Measurements from ENCODE around the gene ZNF292. TPM values are rescaled to one million over a fixed set of nuclear protein-coding genes. Genes with fewer than 3 reads are reported as not detected.

ZNF292 gene
- total and polyA plus RNA-seq, 3 donors from 2014 or later, result 3.6 to 58.8 (median 53.2) TPM

DNA sequence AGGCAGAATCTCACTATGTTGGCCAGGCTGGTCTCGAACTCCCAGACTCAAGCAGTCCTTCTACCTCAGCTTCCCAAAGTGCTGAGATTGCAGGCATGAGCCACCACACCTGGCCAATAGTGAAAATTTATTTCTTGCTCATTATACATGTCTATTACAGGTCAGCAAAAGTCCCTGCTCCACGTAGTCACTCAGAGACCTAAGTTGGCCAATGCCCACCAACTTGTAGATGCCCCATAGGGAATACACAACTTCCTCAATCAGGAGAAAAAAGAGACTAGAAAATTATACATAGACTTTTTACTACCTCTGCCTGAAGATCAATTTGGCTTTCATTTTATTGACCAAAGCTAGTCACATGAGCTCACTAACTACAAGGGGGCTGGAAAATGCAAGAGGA, 38.4 kb upstream of the ZNF292 start:
- intact Hi-C loops (cut with DNase I; ENCODE audit: low total_unique reads), result no loop called here
- no peak for DNase-seq
- Histone ChIP-seq H3K9me3 (no peaks in the 10 kb centered on the region), H3K27ac (no peak overlapping the region), H3K4me3 (no peak overlapping the region), H3K4me1 (no peaks in the 10 kb centered on the region), H3K36me3 (ENCODE audit: low read depth, missing control alignments) (no peaks in the 10 kb centered on the region), H3K27me3 (no peaks in the 10 kb centered on the region)
- TF ChIP-seq, protein P1, sequence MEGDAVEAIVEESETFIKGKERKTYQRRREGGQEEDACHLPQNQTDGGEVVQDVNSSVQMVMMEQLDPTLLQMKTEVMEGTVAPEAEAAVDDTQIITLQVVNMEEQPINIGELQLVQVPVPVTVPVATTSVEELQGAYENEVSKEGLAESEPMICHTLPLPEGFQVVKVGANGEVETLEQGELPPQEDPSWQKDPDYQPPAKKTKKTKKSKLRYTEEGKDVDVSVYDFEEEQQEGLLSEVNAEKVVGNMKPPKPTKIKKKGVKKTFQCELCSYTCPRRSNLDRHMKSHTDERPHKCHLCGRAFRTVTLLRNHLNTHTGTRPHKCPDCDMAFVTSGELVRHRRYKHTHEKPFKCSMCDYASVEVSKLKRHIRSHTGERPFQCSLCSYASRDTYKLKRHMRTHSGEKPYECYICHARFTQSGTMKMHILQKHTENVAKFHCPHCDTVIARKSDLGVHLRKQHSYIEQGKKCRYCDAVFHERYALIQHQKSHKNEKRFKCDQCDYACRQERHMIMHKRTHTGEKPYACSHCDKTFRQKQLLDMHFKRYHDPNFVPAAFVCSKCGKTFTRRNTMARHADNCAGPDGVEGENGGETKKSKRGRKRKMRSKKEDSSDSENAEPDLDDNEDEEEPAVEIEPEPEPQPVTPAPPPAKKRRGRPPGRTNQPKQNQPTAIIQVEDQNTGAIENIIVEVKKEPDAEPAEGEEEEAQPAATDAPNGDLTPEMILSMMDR (IDR thresholded peaks at IDR 0.05), result no peak
- no peak for TF ChIP-seq POLR2A (IDR thresholded peaks at IDR 0.05)
- WGBS, 2 donors, result 92 to 95% methylated on average over 2 of the region's 2 CpGs

DNA sequence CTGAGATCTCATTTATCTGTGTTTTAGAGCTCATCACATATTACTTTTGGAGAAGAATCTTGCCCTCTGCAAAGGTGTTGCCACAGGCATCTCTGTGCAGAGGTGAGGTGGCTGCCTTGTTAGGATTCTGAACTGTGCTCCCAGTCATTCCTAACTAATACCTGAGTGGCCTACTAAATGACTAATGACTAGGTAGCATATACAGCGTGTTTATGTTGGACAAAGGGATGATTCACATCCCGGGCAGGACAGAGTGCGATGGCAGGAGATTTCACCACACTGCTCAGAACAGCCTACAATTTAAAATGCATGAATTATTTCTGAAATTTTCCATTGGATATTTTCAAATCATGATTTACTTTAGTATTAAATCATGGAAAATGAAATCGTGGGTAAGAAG, 37.3 kb upstream of the ZNF292 start:
- Histone ChIP-seq H3K27ac (no peak overlapping the region), H3K4me3 (no peak overlapping the region), H3K4me1 (no peaks in the 10 kb centered on the region), H3K27me3 (no peaks in the 10 kb centered on the region), H3K36me3 (ENCODE audit: low read depth, missing control alignments) (no peaks in the 10 kb centered on the region), H3K9me3 (no peaks in the 10 kb centered on the region)
- intact Hi-C loops (cut with DNase I; ENCODE audit: low total_unique reads), result no loop called here
- no peak for DNase-seq
- WGBS, 2 donors, result 87 to 91% methylated on average over 4 of the region's 4 CpGs
- TF ChIP-seq, protein P1 (IDR thresholded peaks at IDR 0.05), result no peak

DNA sequence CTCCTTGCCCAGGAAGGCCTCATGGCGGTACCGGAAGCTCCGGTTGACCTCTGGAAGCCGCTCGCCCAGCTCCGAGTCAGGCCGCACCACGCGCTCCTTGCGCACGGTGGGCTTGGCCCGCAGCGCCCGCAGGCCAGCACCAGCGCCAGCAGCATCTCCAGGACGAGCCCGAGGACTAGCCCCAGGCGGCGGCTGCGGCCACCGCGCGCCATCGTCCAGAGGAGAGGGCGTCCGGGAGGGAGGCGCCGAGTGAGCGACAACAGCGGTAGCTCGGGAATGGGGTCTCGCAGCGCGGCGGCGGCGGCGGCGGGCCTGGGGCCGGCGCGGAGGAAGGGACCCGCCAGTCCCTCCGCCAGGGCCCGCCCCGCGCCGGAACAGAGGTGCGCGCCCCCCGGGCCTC, 32.9 kb upstream of the ZNF292 start:
- 44 to 64% methylated on average over 15 to 41 of the region's 51 CpGs for WGBS, 2 donors
- H3K36me3 ChIP-seq (ENCODE audit: low read depth, missing control alignments), result no peaks in the 10 kb centered on the region
- intact Hi-C loops (cut with DNase I; ENCODE audit: low total_unique reads), result no loop called here
- H3K27ac ChIP-seq, result peak overlapping the region in 1 of 2 donors; percentile 24
- H3K9me3 ChIP-seq, result no peaks in the 10 kb centered on the region
- peak; percentile 52 for DNase-seq
- H3K27me3 ChIP-seq, result no peaks in the 10 kb centered on the region
- H3K4me1 ChIP-seq, result no peaks in the 10 kb centered on the region
- peak overlapping the region; percentile 47 to 52 for H3K4me3 ChIP-seq
- no peak for TF ChIP-seq POLR2A (IDR thresholded peaks at IDR 0.05)
- TF ChIP-seq, protein P1 (IDR thresholded peaks at IDR 0.05), result no peak

DNA sequence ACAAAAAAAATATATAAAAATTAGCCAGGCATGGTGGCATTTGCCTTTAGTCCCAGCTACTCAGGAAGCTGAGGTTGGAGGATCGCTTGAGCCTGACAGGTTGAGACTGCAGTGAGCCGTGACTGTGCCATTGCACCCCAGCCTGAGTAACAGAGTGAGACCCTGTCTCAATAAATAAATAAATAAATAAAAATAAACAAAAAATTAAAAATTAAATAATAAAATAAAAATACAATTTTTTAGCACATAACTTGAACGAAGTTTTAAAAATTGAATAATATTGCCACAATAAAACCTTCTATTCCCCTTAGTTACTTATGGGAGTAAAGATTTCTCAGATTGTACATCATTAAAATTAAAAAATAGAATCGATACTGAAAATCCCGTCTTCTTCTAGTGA, 31.3 kb upstream of the ZNF292 start:
- intact Hi-C loops (cut with DNase I; ENCODE audit: low total_unique reads), result no loop called here
- TF ChIP-seq, protein P1 (IDR thresholded peaks at IDR 0.05), result no peak
- no peak for TF ChIP-seq POLR2A (IDR thresholded peaks at IDR 0.05)
- WGBS, 2 donors, result 79 to 91% methylated on average over 5 of the region's 5 CpGs

DNA sequence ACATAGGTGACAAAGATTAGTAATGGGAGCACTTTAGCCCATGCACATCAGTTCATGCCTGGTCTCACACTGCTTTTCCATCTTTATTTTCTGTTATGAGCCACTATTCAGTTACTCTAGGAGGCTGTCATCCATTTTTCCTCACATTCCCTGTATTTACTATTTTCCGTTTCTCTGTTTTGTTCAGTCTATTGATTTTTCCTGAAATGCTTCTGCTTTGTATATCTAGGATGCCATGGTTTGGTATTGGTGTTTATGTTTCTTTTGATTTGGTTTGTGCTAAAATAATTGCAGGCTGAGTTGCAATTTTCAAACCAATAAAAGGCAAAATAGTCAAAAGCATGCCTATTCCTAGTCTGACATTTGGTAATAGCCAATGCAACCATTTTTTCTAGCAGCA, 28.9 kb upstream of the ZNF292 start:
- TF ChIP-seq POLR2A (IDR thresholded peaks at IDR 0.05), result no peak
- TF ChIP-seq, protein P1 (IDR thresholded peaks at IDR 0.05), result no peak
- 0% methylated on average over 1 of the region's 1 CpG for WGBS, 2 donors
- Histone ChIP-seq H3K4me1 (no peaks in the 10 kb centered on the region), H3K27ac (no peak overlapping the region), H3K4me3 (no peak overlapping the region), H3K27me3 (no peaks in the 10 kb centered on the region), H3K9me3 (no peaks in the 10 kb centered on the region), H3K36me3 (ENCODE audit: low read depth, missing control alignments) (no peaks in the 10 kb centered on the region)
- intact Hi-C loops (cut with DNase I; ENCODE audit: low total_unique reads), result no loop called here
- DNase-seq, result no peak

More for the DNA sequence above, 31.3 kb upstream of the ZNF292 start:
- DNase-seq, result no peak
- Histone ChIP-seq H3K4me3 (no peak overlapping the region), H3K27ac (no peak overlapping the region), H3K4me1 (no peaks in the 10 kb centered on the region), H3K27me3 (no peaks in the 10 kb centered on the region), H3K36me3 (ENCODE audit: low read depth, missing control alignments) (no peaks in the 10 kb centered on the region), H3K9me3 (no peaks in the 10 kb centered on the region)

Measured in testis (tissue), 3 donors.